Measurements from ENCODE around the gene IL17RE. TPM values are rescaled to one million over a fixed set of nuclear protein-coding genes. Genes with fewer than 3 reads are reported as not detected.
"Not testable (repeated sequence)": the region's sequence is repeated elsewhere in the genome, so short reads cannot be mapped to it uniquely, and the experiment has no call there.

IL17RE gene
- 0.53 and 2.6 TPM in 2 replicates for total RNA-seq

GRCh38 chr3:9902372-9903237 is at the start of gene IL17RE:
IL17RE (plus strand) TSS chr3:9902848; CDS start chr3:9902933, 85 bp downstream.
- peaks cover 8% of the 10 kb centered on the region for H3K36me3 ChIP-seq (ENCODE audit: control insufficient read depth, insufficient read depth, low read length)
- H3K27me3 ChIP-seq (ENCODE audit: control insufficient read depth, insufficient read depth, low read length) = no peaks in the 10 kb centered on the region
- peak within 1 kb of the TSS; percentile 52 for H3K4me3 ChIP-seq (ENCODE audit: low read depth, low read length)
- no peak for TF ChIP-seq CTCF (IDR thresholded peaks at IDR 0.05; ENCODE audit: insufficient read depth, low read length, severe bottlenecking)
- DNase-seq (ENCODE audit: low read depth) (peak; percentile 50), FAIRE-seq (no peak)

GRCh38 chr3:9854291-9854940 is 48.2 kb upstream of the IL17RE start:
- H3K4me3 ChIP-seq (ENCODE audit: low read depth, low read length); H3K27me3 ChIP-seq (ENCODE audit: control insufficient read depth, insufficient read depth, low read length); DNase-seq (ENCODE audit: low read depth); FAIRE-seq; H3K36me3 ChIP-seq (ENCODE audit: control insufficient read depth, insufficient read depth, low read length): not testable (repeated sequence)

GRCh38 chr3:9855594-9855993 is 47.1 kb upstream of the IL17RE start:
- no peak for TF ChIP-seq CTCF (IDR thresholded peaks at IDR 0.05; ENCODE audit: insufficient read depth, low read length, severe bottlenecking)
- DNase-seq (ENCODE audit: low read depth) = no peak
- no peak overlapping the region for H3K4me3 ChIP-seq (ENCODE audit: low read depth, low read length)
- no peaks in the 10 kb centered on the region for H3K27me3 ChIP-seq (ENCODE audit: control insufficient read depth, insufficient read depth, low read length)
- no peak for FAIRE-seq
- no peaks in the 10 kb centered on the region for H3K36me3 ChIP-seq (ENCODE audit: control insufficient read depth, insufficient read depth, low read length)

GRCh38 chr3:9859530-9860025 is 43.1 kb upstream of the IL17RE start:
- peaks cover 3% of the 10 kb centered on the region for H3K27me3 ChIP-seq (ENCODE audit: control insufficient read depth, insufficient read depth, low read length)
- FAIRE-seq = no peak

GRCh38 chr3:9861201-9861600 is 41.4 kb upstream of the IL17RE start:
- no peak for TF ChIP-seq CTCF (IDR thresholded peaks at IDR 0.05; ENCODE audit: insufficient read depth, low read length, severe bottlenecking)
- no peaks in the 10 kb centered on the region for H3K36me3 ChIP-seq (ENCODE audit: control insufficient read depth, insufficient read depth, low read length)
- H3K27me3 ChIP-seq (ENCODE audit: control insufficient read depth, insufficient read depth, low read length) = peaks cover 3% of the 10 kb centered on the region
- DNase-seq (ENCODE audit: low read depth) = no peak
- H3K4me3 ChIP-seq (ENCODE audit: low read depth, low read length) = no peak overlapping the region
- no peak for FAIRE-seq

More at GRCh38 chr3:9859530-9860025, 43.1 kb upstream of the IL17RE start:
- H3K4me3 ChIP-seq (ENCODE audit: low read depth, low read length) = no peak overlapping the region
- no peaks in the 10 kb centered on the region for H3K36me3 ChIP-seq (ENCODE audit: control insufficient read depth, insufficient read depth, low read length)
- no peak for TF ChIP-seq CTCF (IDR thresholded peaks at IDR 0.05; ENCODE audit: insufficient read depth, low read length, severe bottlenecking)
- no peak for DNase-seq (ENCODE audit: low read depth)

- no peak for TF ChIP-seq CTCF (IDR thresholded peaks at IDR 0.05; ENCODE audit: insufficient read depth, low read length, severe bottlenecking)
- no peak for DNase-seq (ENCODE audit: low read depth)
- Histone ChIP-seq H3K36me3 (ENCODE audit: control insufficient read depth, insufficient read depth, low read length) (no peaks in the 10 kb centered on the region), H3K4me3 (ENCODE audit: low read depth, low read length) (no peak overlapping the region), H3K27me3 (ENCODE audit: control insufficient read depth, insufficient read depth, low read length) (peaks cover 3% of the 10 kb centered on the region)
- no peak for FAIRE-seq
Measured at GRCh38 chr3:9861626-9862130, 41.0 kb upstream of the IL17RE start.

All from bronchial epithelial cell (primary cell).